ENCODE results near the gene PPP1R13L. TPM values are rescaled to one million over a fixed set of nuclear protein-coding genes. Genes with fewer than 3 reads are reported as not detected.
"Not testable (repeated sequence)": the region's sequence is repeated elsewhere in the genome, so short reads cannot be mapped to it uniquely, and the experiment has no call there.

PPP1R13L gene
- total and polyA plus RNA-seq, 2 donors, result 1.7 to 41.6 TPM

DNA sequence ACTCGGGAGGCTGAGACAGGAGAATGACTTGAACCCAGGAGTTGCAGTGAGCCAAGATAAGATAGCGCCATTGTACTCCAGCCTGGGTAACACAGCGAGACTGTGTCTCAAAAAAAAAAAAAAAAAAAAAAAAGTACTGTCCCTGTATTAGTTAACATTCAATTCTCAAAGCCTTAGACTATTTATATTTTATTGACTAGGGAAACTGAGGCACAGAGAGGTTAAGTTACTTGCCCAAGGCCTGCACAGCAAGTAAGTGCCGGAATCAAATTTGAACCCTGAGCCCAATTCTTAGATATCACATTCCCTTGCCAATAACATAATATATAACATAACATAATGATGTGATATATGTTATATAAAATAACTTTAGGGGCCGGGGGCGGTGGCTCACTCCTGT is 65.2 kb downstream of the PPP1R13L start:
- Histone ChIP-seq H3K36me3 (ENCODE audit: control insufficient read depth in 2 of 2, insufficient read depth in 2 of 2, low read length in 1 of 2) (no peaks in the 10 kb centered on the region), H3K9me3 (ENCODE audit: control insufficient read depth in 2 of 2, insufficient read depth in 1 of 2, low read length in 1 of 2) (no peaks in the 10 kb centered on the region), H3K4me3 (ENCODE audit: low read length in 2 of 2) (no peak overlapping the region), H3K4me1 (ENCODE audit: control insufficient read depth in 2 of 2, insufficient read depth in 2 of 2, low read length in 2 of 2) (peaks cover 4 to 5% of the 10 kb centered on the region in 2 donors), H3K27me3 (ENCODE audit: control insufficient read depth in 2 of 2, insufficient read depth in 1 of 2, low read length in 1 of 2) (peaks cover 7 to 51% of the 10 kb centered on the region in 2 donors), H3K27ac (ENCODE audit: low read depth in 1 of 2, low read length in 1 of 2) (no peak overlapping the region)
- no peak for DNase-seq (ENCODE audit: low read depth in 6 of 9, low spot score in 9 of 9)
- 86% methylated on average over 6 of the region's 6 CpGs for WGBS

- 82% methylated on average over 11 of the region's 11 CpGs for WGBS
- H3K4me3 ChIP-seq (ENCODE audit: low read length in 2 of 2), result no peak overlapping the region
These were observed 68.1 kb downstream of the PPP1R13L start for GRCh38 chr19:45336696-45337251.

DNA sequence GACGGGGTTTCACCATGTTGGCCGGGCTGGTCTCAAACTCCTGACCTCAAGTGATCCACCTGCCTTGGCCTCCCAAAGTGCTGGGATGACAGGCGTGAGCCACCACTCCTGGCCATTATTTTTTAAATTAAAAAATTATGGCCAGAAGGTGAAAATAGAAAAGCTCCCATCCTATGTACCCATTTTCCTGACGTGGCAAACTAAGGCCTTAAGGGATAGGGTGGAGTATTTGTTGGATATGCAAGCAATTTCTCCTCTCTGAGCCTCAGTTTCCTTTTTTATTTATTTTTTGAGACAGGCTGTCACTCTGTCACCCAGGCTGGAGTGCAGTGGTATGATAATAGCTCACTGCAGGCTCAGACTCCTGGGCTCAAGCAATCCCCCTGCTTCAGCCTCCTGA is 70.0 kb downstream of the PPP1R13L start:
- not testable (repeated sequence) for H3K36me3 ChIP-seq (ENCODE audit: control insufficient read depth in 2 of 2, insufficient read depth in 2 of 2, low read length in 1 of 2); H3K9me3 ChIP-seq (ENCODE audit: control insufficient read depth in 2 of 2, insufficient read depth in 1 of 2, low read length in 1 of 2); H3K27me3 ChIP-seq (ENCODE audit: control insufficient read depth in 2 of 2, insufficient read depth in 1 of 2, low read length in 1 of 2); H3K27ac ChIP-seq (ENCODE audit: low read depth in 1 of 2, low read length in 1 of 2); H3K4me3 ChIP-seq (ENCODE audit: low read length in 2 of 2); H3K4me1 ChIP-seq (ENCODE audit: control insufficient read depth in 2 of 2, insufficient read depth in 2 of 2, low read length in 2 of 2); DNase-seq (ENCODE audit: low read depth in 6 of 9, low spot score in 9 of 9)
- WGBS, result 96% methylated on average over 4 of the region's 4 CpGs

More at GRCh38 chr19:45336696-45337251, 68.1 kb downstream of the PPP1R13L start:
- Histone ChIP-seq H3K27me3 (ENCODE audit: control insufficient read depth in 2 of 2, insufficient read depth in 1 of 2, low read length in 1 of 2) (peaks cover 7 to 27% of the 10 kb centered on the region in 2 donors), H3K36me3 (ENCODE audit: control insufficient read depth in 2 of 2, insufficient read depth in 2 of 2, low read length in 1 of 2) (no peaks in the 10 kb centered on the region), H3K4me1 (ENCODE audit: control insufficient read depth in 2 of 2, insufficient read depth in 2 of 2, low read length in 2 of 2) (peaks cover 4 to 5% of the 10 kb centered on the region in 2 donors), H3K9me3 (ENCODE audit: control insufficient read depth in 2 of 2, insufficient read depth in 1 of 2, low read length in 1 of 2) (no peaks in the 10 kb centered on the region), H3K27ac (ENCODE audit: low read depth in 1 of 2, low read length in 1 of 2) (no peak overlapping the region)
- no peak for DNase-seq (ENCODE audit: low read depth in 6 of 9, low spot score in 9 of 9)

GRCh38 chr19:45333609-45334303 is 71.1 kb downstream of the PPP1R13L start:
- Histone ChIP-seq H3K9me3 (ENCODE audit: control insufficient read depth in 2 of 2, insufficient read depth in 1 of 2, low read length in 1 of 2) (no peaks in the 10 kb centered on the region), H3K27ac (ENCODE audit: low read depth in 1 of 2, low read length in 1 of 2) (no peak overlapping the region), H3K4me1 (ENCODE audit: control insufficient read depth in 2 of 2, insufficient read depth in 2 of 2, low read length in 2 of 2) (peaks cover 2 to 4% of the 10 kb centered on the region in 2 donors), H3K36me3 (ENCODE audit: control insufficient read depth in 2 of 2, insufficient read depth in 2 of 2, low read length in 1 of 2) (no peaks in the 10 kb centered on the region), H3K27me3 (ENCODE audit: control insufficient read depth in 2 of 2, insufficient read depth in 1 of 2, low read length in 1 of 2) (peaks cover 0 to under 1% of the 10 kb centered on the region in 2 donors), H3K4me3 (ENCODE audit: low read length in 2 of 2) (no peak overlapping the region)
- WGBS, result 95% methylated on average over 10 of the region's 10 CpGs
- no peak for DNase-seq (ENCODE audit: low read depth in 6 of 9, low spot score in 9 of 9)

DNA sequence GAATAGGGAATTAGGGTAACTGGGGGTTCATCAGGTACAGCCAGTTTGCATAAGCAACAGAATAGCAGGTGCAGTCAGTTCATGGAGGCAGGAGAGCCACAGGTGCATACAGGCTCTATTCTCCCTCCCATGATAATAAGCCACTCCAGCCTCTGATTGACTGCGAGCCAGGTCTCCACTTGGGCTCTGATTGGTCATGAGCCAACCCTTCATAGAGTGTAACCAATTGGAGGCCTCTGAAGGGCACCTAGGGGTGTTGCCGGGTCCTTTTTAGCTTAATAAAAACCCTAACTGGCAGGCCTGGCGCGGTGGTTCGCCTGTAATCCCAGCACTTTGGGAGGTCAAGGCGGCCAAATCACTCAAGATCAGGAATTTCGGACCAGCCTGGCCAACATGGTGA is 73.5 kb downstream of the PPP1R13L start:
- no peak for DNase-seq (ENCODE audit: low read depth in 6 of 9, low spot score in 9 of 9)
- Histone ChIP-seq H3K4me1 (ENCODE audit: control insufficient read depth in 2 of 2, insufficient read depth in 2 of 2, low read length in 2 of 2) (no peaks in the 10 kb centered on the region), H3K4me3 (ENCODE audit: low read length in 2 of 2) (no peak overlapping the region), H3K9me3 (ENCODE audit: control insufficient read depth in 2 of 2, insufficient read depth in 1 of 2, low read length in 1 of 2) (no peaks in the 10 kb centered on the region), H3K36me3 (ENCODE audit: control insufficient read depth in 2 of 2, insufficient read depth in 2 of 2, low read length in 1 of 2) (no peaks in the 10 kb centered on the region), H3K27ac (ENCODE audit: low read depth in 1 of 2, low read length in 1 of 2) (no peak overlapping the region), H3K27me3 (ENCODE audit: control insufficient read depth in 2 of 2, insufficient read depth in 1 of 2, low read length in 1 of 2) (no peaks in the 10 kb centered on the region)
- 94% methylated on average over 7 of the region's 7 CpGs for WGBS

Other genes with a start within 250 kb of the PPP1R13L start
- 0.14 TPM for gene NKPD1, start 244.1 kb downstream of the PPP1R13L start, total RNA-seq
- gene NKPD1, start 244.1 kb downstream of the PPP1R13L start, polyA plus RNA-seq, result 0.59 TPM
- 37.9 TPM for gene TRAPPC6A, start 226.8 kb downstream of the PPP1R13L start, total RNA-seq
- gene TRAPPC6A, start 226.8 kb downstream of the PPP1R13L start, polyA plus RNA-seq, result 61.4 TPM
- 1.5 TPM for gene BLOC1S3, start 226.3 kb downstream of the PPP1R13L start, total RNA-seq
- gene BLOC1S3, start 226.3 kb downstream of the PPP1R13L start, polyA plus RNA-seq, result 6.3 TPM
- gene EXOC3L2, start 159.7 kb downstream of the PPP1R13L start, total RNA-seq, result 0.42 TPM
- gene EXOC3L2, start 159.7 kb downstream of the PPP1R13L start, polyA plus RNA-seq, result 0.75 TPM
- gene MARK4, start 153.8 kb downstream of the PPP1R13L start, total RNA-seq, result 6.0 TPM
- 9.8 TPM for gene MARK4, start 153.8 kb downstream of the PPP1R13L start, polyA plus RNA-seq
- 2.3 TPM for gene CKM, start 82.2 kb downstream of the PPP1R13L start, total RNA-seq
- 4.5 TPM for gene CKM, start 82.2 kb downstream of the PPP1R13L start, polyA plus RNA-seq
- gene KLC3, start 64.3 kb downstream of the PPP1R13L start, total RNA-seq, result 2.5 TPM
- 5.5 TPM for gene KLC3, start 64.3 kb downstream of the PPP1R13L start, polyA plus RNA-seq
- gene ERCC2, start 34.5 kb downstream of the PPP1R13L start, total RNA-seq, result 5.0 TPM
- gene ERCC2, start 34.5 kb downstream of the PPP1R13L start, polyA plus RNA-seq, result 14.2 TPM
- 5.8 TPM for gene POLR1G, start 1.6 kb upstream of the PPP1R13L start, total RNA-seq
- gene POLR1G, start 1.6 kb upstream of the PPP1R13L start, polyA plus RNA-seq, result 1.8 TPM
- 61.6 TPM for gene ERCC1, start 18.8 kb upstream of the PPP1R13L start, total RNA-seq
- gene ERCC1, start 18.8 kb upstream of the PPP1R13L start, polyA plus RNA-seq, result 42.6 TPM
- 6.1 TPM for gene FOSB, start 62.9 kb upstream of the PPP1R13L start, total RNA-seq
- 7.1 TPM for gene FOSB, start 62.9 kb upstream of the PPP1R13L start, polyA plus RNA-seq
- gene RTN2, start 92.0 kb upstream of the PPP1R13L start, total RNA-seq, result 1.6 TPM
- 5.0 TPM for gene RTN2, start 92.0 kb upstream of the PPP1R13L start, polyA plus RNA-seq
- 4.8 TPM for gene PPM1N, start 93.4 kb upstream of the PPP1R13L start, total RNA-seq
- 4.0 TPM for gene PPM1N, start 93.4 kb upstream of the PPP1R13L start, polyA plus RNA-seq
- gene VASP, start 102.4 kb upstream of the PPP1R13L start, total RNA-seq, result 61.2 TPM
- gene VASP, start 102.4 kb upstream of the PPP1R13L start, polyA plus RNA-seq, result 138 TPM
- 3.4 TPM for gene OPA3, start 179.7 kb upstream of the PPP1R13L start, total RNA-seq
- gene OPA3, start 179.7 kb upstream of the PPP1R13L start, polyA plus RNA-seq, result 7.4 TPM
- gene GPR4, start 197.1 kb upstream of the PPP1R13L start, total RNA-seq, result 0.09 TPM
- gene GPR4, start 197.1 kb upstream of the PPP1R13L start, polyA plus RNA-seq, result 1.3 TPM
- gene EML2, start 234.3 kb upstream of the PPP1R13L start, total RNA-seq, result 19.3 TPM
- gene EML2, start 234.3 kb upstream of the PPP1R13L start, polyA plus RNA-seq, result 55.2 TPM

Data from thymus (tissue), 11 donors.